Lower leg skin (tissue), 4 donors: ENCODE measurements around the gene RTL10. TPM values are rescaled to one million over a fixed set of nuclear protein-coding genes. Genes with fewer than 3 reads are reported as not detected.

ENCODE experiments used
- DNase-seq, 2 donors: peaks; one replicate each; pipeline ENCODE4 v3.0.0-alpha.2; 2019; ENCODE audit warnings: low spot score in 2 of 2
- H3K4me3 ChIP-seq: fragments of 200-600 bp; sonication (generic); 2 replicates; pipeline ENCODE4 v1.5.1; 2017; ENCODE audit warnings: mild to moderate bottlenecking, low read depth; ENCODE audit not compliant: poor library complexity, severe bottlenecking
- POLR2A ChIP-seq, 2 donors: fragments of 450-650 bp; IDR thresholded peaks; one replicate each; pipeline ENCODE4 v1.6.1; 2016 to 2017; ENCODE audit warnings: antibody characterized with exemption in 2 of 2, mild to moderate bottlenecking in 1 of 2, moderate library complexity in 1 of 2
- WGBS, 2 donors: methylation state at CpG; one replicate each; pipeline ENCODE4 v1.1.5; 2018; 5-methylcytosine and 5-hydroxymethylcytosine counted together
- intact Hi-C: fragments of 100-400 bp; cut with DNase I; formaldehyde crosslinking; loops from one replicate; pipeline ENCODE4 v1.15.0; 2023; ENCODE audit warnings: low total_unique reads
- total RNA-seq, 4 donors: library from RNA; depleted of rRNA; stranded (reverse); fragments of >200 nt; gene quantifications; one replicate each; pipeline ENCODE4 v1.1.0, GENCODE V29; 2016
- TF ChIP-seq, protein P1 (sequence below), 3 donors: fragments of 450-650 bp; IDR thresholded peaks; one replicate each; pipeline ENCODE4 v1.5.1; 2016; ENCODE audit warnings: antibody characterized with exemption in 3 of 3, mild to moderate bottlenecking in 3 of 3, moderate library complexity in 2 of 3

Gene RTL10
- total RNA-seq, 4 donors from 2014 or later = 24.5 to 28.0 (median 27.1) TPM

DNA sequence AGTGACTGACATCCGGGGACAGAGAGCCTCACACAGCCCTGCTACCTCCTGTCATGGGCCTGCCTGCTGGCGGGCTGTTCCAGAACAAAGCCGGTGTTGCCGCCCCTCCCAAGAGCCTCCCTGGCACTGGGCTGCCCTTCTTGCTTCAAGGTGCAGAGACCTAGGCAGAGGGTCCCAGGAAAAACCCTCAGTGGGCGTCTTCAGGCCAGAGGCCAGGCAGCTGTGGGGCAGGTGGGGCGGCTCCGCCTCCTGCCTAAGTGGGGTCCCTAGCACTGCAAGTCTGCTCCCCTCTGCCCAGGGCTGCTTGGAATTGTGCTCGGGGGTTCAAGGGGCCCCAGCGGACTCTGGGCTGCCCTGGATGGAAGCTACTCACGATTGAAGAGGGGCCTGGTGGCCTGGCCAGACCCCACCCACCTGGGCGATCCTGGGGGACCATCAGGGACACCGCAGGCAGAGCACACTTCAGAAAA, 20.4 kb upstream of the RTL10 start:
- 46 to 70% methylated on average over 8 to 12 of the region's 12 CpGs for WGBS, 2 donors
- no peak overlapping the region for H3K4me3 ChIP-seq
- peak in 1 of 2 donors; percentile 75 for DNase-seq
- TF ChIP-seq, protein P1, sequence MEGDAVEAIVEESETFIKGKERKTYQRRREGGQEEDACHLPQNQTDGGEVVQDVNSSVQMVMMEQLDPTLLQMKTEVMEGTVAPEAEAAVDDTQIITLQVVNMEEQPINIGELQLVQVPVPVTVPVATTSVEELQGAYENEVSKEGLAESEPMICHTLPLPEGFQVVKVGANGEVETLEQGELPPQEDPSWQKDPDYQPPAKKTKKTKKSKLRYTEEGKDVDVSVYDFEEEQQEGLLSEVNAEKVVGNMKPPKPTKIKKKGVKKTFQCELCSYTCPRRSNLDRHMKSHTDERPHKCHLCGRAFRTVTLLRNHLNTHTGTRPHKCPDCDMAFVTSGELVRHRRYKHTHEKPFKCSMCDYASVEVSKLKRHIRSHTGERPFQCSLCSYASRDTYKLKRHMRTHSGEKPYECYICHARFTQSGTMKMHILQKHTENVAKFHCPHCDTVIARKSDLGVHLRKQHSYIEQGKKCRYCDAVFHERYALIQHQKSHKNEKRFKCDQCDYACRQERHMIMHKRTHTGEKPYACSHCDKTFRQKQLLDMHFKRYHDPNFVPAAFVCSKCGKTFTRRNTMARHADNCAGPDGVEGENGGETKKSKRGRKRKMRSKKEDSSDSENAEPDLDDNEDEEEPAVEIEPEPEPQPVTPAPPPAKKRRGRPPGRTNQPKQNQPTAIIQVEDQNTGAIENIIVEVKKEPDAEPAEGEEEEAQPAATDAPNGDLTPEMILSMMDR (IDR thresholded peaks at IDR 0.05) = no peak
- no peak for TF ChIP-seq POLR2A (IDR thresholded peaks at IDR 0.05)
- intact Hi-C loops = no loop called here

DNA sequence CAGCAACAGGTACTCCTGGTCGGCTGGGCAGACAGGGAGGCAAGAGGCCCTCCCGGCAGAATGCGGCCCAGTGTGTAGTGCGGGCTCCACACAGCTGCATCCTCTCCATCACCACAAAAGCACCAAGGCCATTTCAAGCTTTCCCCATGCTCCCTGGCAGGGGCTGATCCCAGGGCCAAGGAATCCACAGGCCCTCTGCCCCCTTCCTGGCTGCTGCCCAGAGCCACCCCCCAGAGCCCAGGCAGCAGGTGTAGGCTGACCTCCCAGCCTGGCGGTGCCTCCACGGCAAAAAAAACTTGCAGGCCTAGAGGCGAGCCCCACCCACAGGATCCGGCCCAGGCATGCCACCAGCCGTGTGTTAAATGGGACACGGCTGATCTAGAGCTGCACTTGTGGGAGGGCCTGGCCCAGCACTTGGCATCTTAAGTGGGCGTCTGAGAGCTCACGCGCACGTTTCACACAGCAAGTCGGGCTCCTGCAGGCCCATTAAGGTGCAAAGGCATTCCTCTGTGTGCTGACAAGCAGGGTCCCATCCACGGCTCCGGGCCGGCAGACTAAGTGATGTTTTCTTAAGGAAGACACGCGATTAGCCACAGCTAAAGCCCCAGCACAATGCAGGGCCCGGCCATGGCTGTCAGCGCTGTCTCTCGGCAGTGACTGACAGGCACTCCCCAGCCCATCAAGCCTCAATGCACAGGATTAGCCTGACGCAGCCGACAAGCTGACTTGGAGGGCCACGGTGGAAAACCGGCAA, 19.8 kb upstream of the RTL10 start:
- WGBS, 2 donors = 29 to 35% methylated on average over 15 to 27 of the region's 27 CpGs
- DNase-seq = peak in 1 of 2 donors; percentile 91
- TF ChIP-seq, protein P1 (IDR thresholded peaks at IDR 0.05) = no peak
- no peak for TF ChIP-seq POLR2A (IDR thresholded peaks at IDR 0.05)
- H3K4me3 ChIP-seq = no peak overlapping the region
- intact Hi-C loops = no loop called here

DNA sequence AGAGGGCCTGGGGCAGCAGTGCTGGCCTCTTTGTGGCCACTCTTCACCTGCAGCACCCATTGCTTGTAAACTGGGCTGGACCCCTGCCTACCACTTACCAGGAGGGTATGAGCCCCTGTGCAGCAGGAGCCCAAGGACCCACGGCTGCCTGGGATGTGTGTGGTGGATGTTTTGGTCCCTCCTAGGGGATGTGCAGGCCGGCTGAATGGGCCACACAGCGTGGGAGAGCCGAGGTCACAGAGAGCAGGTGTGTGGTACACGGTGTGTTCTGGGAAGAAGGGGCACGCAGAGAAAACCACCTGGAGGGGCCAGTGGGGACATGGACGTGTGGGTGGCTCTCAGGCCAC, 19.3 kb upstream of the RTL10 start:
- no peak for TF ChIP-seq POLR2A (IDR thresholded peaks at IDR 0.05)
- TF ChIP-seq, protein P1 (IDR thresholded peaks at IDR 0.05) = no peak
- WGBS, 2 donors = 75 to 78% methylated on average over 7 of the region's 7 CpGs
- DNase-seq = peak in 1 of 2 donors; percentile 79

DNA sequence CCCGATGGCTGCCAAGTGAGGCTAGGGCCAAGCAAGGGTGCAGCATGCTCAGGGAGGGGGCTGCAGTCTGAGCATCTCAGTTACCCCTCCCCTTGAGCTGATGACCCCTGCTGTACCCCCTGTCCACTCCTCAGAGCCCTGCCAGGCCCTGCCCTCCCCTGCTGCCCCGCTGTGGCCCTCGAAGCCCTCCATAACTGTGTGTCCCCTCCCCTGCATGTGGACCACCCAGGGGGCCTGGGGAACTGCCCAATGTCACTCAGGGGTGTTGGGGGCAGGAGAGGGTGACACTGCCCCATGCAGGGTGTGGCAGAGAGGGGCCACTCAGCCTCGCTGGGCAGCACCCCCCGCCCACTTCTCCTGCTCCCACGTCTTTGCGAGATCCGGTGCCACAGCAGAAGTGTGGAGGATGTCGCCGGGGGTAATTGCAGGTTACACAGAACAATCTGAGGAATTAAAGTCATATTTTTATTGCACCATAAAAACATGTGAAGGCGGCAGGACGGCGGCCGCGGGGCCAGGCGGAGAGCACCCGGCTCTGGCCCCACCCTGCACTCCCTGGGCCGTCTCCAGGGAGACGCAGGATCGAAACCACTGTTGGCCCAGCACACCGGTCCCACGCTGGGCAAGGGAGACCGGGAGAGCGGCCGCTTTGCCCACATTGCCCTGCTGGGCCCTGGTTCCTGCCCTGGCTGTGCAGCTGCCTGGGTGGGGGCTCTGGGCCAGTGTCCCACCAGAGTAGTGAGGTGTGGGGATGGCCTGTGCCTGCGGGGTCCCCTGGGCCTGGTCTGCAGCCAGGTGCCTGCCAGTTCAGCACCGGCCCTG, 18.7 kb upstream of the RTL10 start:
- peak in 1 of 2 donors; percentile 85 for DNase-seq
- TF ChIP-seq, protein P1 (IDR thresholded peaks at IDR 0.05) = no peak
- TF ChIP-seq POLR2A (IDR thresholded peaks at IDR 0.05) = no peak
- intact Hi-C loops = no loop called here
- no peak overlapping the region for H3K4me3 ChIP-seq
- 60 to 66% methylated on average over 21 to 26 of the region's 27 CpGs for WGBS, 2 donors

More for the DNA sequence above, 19.3 kb upstream of the RTL10 start:
- H3K4me3 ChIP-seq = no peak overlapping the region
- intact Hi-C loops = no loop called here

DNA sequence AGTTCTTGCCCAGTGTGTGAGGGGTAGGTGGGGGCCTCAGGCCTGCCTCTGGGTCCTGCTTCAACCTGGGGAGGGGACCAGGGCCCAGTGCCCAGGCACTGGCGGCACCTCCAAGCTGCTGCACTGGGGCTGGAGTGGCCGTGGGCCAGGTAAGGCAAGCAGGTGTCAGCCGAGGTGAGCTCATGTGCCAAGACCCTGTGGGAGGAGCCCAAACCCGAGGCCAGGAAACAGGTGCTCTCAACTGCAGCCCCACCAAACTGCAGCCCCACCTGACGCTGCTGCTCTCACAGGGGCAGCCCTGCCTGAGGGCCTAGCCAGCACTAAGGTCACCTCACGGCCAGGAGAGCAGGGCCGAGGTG, 18.1 kb upstream of the RTL10 start:
- 52 to 60% methylated on average over 3 of the region's 7 CpGs for WGBS, 2 donors

More for the DNA sequence above, 18.1 kb upstream of the RTL10 start:
- intact Hi-C loops = no loop called here
- TF ChIP-seq, protein P1 (IDR thresholded peaks at IDR 0.05) = no peak
- no peak for TF ChIP-seq POLR2A (IDR thresholded peaks at IDR 0.05)
- DNase-seq = no peak
- no peak overlapping the region for H3K4me3 ChIP-seq
